LNCAP (cell line): ENCODE measurements around the gene CPLX1.

Experiments
- TF ChIP-seq, protein P1 (sequence below): fragments of 450-650 bp; IDR thresholded peaks from 2 replicates; pipeline ENCODE4 v1.5.1; 2017; ENCODE audit warnings: mild to moderate bottlenecking

CPLX1 gene

DNA sequence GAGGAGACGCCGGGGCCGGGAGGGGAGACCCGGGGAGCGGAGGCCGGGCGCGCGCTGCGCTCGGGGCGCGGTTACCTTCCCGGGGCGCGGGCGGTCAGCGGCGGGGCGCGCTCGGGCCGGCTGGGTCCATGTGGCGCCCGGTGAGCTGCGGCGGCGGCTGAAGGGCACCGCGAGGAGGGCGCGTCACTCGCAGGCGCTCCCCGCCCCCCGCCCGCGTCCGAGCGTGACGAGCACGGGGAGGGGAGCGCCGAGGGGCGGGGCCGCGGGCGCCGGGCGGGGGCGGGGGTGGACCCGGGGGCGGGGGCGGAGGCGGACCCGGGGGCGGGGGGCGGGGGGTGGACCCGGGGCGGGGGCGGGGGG, at the start of gene CPLX1:
CPLX1 (minus strand) TSS at position 159 of the 360 bp plus-strand sequence. CDS start 1,607 bp downstream, outside the sequence.
- TF ChIP-seq, protein P1, sequence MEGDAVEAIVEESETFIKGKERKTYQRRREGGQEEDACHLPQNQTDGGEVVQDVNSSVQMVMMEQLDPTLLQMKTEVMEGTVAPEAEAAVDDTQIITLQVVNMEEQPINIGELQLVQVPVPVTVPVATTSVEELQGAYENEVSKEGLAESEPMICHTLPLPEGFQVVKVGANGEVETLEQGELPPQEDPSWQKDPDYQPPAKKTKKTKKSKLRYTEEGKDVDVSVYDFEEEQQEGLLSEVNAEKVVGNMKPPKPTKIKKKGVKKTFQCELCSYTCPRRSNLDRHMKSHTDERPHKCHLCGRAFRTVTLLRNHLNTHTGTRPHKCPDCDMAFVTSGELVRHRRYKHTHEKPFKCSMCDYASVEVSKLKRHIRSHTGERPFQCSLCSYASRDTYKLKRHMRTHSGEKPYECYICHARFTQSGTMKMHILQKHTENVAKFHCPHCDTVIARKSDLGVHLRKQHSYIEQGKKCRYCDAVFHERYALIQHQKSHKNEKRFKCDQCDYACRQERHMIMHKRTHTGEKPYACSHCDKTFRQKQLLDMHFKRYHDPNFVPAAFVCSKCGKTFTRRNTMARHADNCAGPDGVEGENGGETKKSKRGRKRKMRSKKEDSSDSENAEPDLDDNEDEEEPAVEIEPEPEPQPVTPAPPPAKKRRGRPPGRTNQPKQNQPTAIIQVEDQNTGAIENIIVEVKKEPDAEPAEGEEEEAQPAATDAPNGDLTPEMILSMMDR = no peak

DNA sequence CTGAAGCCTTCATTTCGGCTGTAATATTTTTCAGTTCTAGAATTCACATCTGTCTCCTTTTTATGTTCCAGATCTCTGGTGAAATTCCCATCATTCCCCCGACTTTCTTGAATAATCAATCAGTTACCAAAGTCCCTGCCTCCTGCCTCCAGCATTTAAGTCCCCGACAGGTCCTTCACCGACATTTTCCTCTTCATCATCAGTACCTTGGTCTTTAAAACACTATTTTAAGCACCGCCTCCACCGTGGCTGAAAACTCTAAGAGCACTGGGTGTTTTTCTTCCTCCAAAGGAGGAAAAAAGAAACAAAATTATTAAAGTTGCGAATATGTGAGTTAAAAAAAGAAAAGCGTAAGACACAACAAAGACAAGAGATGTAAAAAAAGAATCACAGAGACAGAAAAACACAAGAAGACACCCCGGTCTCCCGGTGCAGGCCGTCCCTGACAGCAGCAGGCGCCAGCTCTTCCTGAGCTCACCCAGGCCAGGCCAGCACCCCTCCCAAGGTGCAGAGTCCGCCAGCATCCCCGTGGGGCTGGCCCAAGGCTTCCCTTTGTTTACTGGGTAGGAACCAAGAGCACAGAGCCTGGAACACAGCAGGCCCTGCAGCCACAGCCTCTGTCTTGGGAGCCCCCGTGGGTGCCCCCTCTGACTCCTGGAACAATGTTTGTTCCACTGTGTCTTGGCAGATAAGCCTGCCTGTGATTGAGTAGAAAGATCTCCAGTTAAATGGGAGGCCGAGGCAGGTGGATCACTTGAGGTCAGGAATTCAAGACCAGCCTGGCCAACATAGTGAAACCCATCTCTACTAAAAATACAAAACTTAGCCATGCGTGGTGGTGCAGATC, 49.3 kb upstream of the CPLX1 start:
- TF ChIP-seq, protein P1 = no peak

DNA sequence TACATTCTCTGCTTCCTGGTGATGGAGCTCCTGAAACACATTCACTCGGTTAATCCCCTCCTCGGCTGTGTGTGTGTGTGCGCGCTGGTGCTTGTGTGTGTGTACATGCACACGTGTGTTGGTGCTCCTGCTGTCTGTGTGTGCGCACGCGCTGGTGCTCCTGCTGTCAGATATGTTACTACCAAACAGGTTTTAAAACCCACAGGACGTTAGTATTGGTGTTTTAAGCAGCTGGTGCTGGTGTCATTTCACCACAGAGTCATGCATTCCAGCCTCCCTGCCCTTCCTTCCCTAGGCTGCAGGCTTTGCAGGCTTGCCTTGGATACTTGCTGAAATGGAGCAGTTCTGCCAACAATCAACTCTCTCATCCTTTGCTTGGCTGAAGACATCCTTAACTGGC, 48.1 kb upstream of the CPLX1 start:
- TF ChIP-seq, protein P1 = no peak

DNA sequence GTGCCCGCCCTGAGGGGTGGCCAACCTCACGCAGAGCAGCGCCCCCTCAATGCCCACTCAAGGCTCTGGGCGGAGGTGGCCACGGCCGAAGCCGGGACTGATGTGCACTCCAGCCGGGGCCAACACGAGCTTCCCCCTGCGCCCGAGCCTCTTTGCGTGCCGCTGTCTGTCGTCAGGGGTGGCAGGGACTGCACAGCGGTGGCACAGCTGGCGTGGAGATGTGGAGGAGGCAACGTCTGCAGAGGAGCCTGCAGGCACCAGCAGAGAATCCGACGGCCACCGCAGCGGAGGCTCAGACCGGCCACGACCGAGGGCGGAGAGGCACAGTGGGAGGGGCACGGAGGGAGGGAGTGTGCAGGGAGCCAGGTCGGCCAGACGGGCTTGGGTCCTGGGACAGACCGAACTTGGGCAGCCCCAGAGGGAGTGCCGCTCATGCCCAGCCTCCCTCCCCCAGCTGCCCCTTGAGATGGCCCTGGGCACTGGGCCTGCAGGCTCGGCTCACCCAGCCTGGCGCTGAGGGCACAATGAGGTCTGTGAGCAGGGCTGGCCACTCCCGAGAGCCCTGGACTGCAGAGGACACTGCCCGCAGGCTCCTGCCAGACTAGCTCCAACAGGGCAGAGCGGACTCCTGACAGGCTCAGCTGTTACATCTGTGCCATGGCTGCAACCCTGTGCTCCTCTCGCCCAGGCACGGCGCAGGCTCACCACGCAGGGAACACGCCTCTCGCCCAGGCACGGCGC, 46.5 kb upstream of the CPLX1 start:
- TF ChIP-seq, protein P1 = no peak

DNA sequence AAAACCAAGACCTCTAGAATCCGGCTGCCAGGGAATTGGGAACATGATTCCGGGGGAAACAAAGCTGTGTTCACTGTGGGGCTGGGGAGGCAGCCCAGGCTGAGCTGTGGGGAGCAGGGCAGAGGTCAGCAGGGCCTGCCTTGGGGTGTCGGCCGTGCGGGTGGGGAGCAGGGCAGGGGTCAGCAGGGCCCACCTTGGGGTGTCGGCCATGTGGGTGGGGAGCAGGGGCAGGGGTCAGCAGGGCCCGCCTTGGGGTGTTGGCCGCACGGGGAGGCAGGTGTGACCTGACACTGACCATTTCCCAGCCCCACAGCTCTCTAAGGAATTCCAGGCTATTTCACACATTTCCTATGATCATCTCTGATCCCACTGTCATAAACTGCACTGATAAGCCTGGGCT, 45.6 kb upstream of the CPLX1 start:
- TF ChIP-seq, protein P1 = no peak

DNA sequence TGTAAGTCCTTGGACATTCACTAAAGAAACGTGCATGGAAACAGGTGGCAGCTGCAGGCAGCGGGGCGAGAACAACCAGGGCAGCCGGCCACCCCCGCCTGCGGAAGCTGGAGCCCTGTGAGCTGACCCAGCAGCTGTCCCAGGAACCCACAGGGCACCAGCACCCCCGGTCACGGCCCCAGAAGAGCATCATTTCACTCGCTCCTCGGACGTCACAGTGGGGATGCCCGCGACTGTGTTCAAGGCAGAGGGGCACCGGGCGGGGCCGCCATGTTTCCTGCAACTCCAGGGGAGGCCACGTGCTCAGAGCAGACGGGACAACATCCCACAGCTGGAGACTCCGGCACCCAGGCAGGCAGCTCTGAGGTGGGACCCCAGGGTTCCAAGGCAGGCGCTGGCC, 45.0 kb upstream of the CPLX1 start:
- TF ChIP-seq, protein P1 = no peak

DNA sequence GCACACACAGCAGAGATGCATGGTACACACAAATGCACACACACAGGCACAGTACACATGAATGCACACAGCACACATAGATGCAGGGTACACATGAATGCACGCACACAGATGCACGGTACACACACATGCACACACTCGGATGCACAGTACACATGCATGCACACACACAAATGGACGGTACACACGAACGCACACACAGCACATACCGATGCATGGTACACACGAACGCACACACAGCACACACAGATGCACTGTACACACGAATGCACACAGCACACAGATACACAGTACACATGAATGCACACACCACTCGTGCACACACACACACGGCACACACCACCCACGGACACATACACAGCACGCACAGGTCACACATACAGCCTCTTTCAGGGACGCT, 43.8 kb upstream of the CPLX1 start:
- TF ChIP-seq, protein P1 = no peak
